H9 (cell line): ENCODE measurements around the gene ZNF236. TPM values are rescaled to one million over a fixed set of nuclear protein-coding genes. Genes with fewer than 3 reads are reported as not detected.

Source experiments
- DNase-seq: peaks from one replicate; pipeline ENCODE4 v3.0.0-alpha.2; 2017
- H2AFZ ChIP-seq: one replicate; pipeline ENCODE4 v1.6.1; 2013; ENCODE audit warnings: mild to moderate bottlenecking, low read length, control low read depth, moderate library complexity
- H2AK5ac ChIP-seq: 2 replicates; pipeline ENCODE4 v1.6.1; 2013; ENCODE audit warnings: low read length, control low read depth, mixed read lengths; ENCODE audit not compliant: insufficient read length
- H2BK120ac ChIP-seq: one replicate; pipeline ENCODE4 v1.6.1; 2013; ENCODE audit warnings: low read depth, mild to moderate bottlenecking, low read length, control low read depth, inconsistent platforms; ENCODE audit not compliant: poor library complexity, severe bottlenecking
- H2BK12ac ChIP-seq: 2 replicates; pipeline ENCODE4 v1.6.1; 2013; ENCODE audit warnings: low read length, control low read depth, mixed read lengths, low read depth; ENCODE audit not compliant: insufficient read length
- H2BK15ac ChIP-seq: 2 replicates; pipeline ENCODE4 v1.6.1; 2013; ENCODE audit warnings: low read depth, low read length, control low read depth
- H2BK20ac ChIP-seq: one replicate; pipeline ENCODE4 v1.6.1; 2013; ENCODE audit warnings: low read depth, mild to moderate bottlenecking, low read length, control low read depth, inconsistent platforms; ENCODE audit not compliant: poor library complexity, severe bottlenecking
- H2BK5ac ChIP-seq: 2 replicates; pipeline ENCODE4 v1.6.1; 2013; ENCODE audit warnings: low read length, control low read depth, mixed read lengths; ENCODE audit not compliant: insufficient read length
- H3K14ac ChIP-seq: 2 replicates; pipeline ENCODE4 v1.6.1; 2013; ENCODE audit warnings: low read length, control low read depth; ENCODE audit not compliant: insufficient read depth
- H3K18ac ChIP-seq: 2 replicates; pipeline ENCODE4 v1.6.1; 2013; ENCODE audit warnings: low read depth, mild to moderate bottlenecking, mixed read lengths, low read length, control low read depth; ENCODE audit not compliant: insufficient read length
- H3K23ac ChIP-seq: 2 replicates; pipeline ENCODE4 v1.6.1; 2013; ENCODE audit warnings: low read length, control low read depth, mixed read lengths, low read depth; ENCODE audit not compliant: insufficient read length
- H3K23me2 ChIP-seq: 2 replicates; pipeline ENCODE4 v1.6.1; 2013; ENCODE audit warnings: low read depth, mild to moderate bottlenecking, mixed read lengths, low read length, control low read depth; ENCODE audit not compliant: insufficient read length, poor library complexity, severe bottlenecking
- H3K27ac ChIP-seq: 2 replicates; pipeline ENCODE4 v1.5.1; 2013; ENCODE audit warnings: low read length, control low read depth, mixed read lengths, low read depth; ENCODE audit not compliant: insufficient read length
- H3K27me3 ChIP-seq: 2 replicates; pipeline ENCODE4 v1.6.1; 2013; ENCODE audit warnings: low read length, control low read depth, inconsistent platforms; ENCODE audit not compliant: insufficient read depth
- H3K4ac ChIP-seq: 2 replicates; pipeline ENCODE4 v1.6.1; 2013; ENCODE audit warnings: low read depth, mild to moderate bottlenecking, control low read depth, inconsistent platforms, low read length, moderate library complexity
- H3K4me1 ChIP-seq: 2 replicates; pipeline ENCODE4 v1.6.1; 2013; ENCODE audit warnings: low read length, control low read depth, inconsistent platforms; ENCODE audit not compliant: insufficient read depth
- H3K4me2 ChIP-seq: 2 replicates; pipeline ENCODE4 v1.6.1; 2013; ENCODE audit warnings: low read length, control low read depth, mixed read lengths; ENCODE audit not compliant: insufficient read length, insufficient read depth
- H3K56ac ChIP-seq: 2 replicates; pipeline ENCODE4 v1.6.1; 2013; ENCODE audit warnings: low read depth, mild to moderate bottlenecking, mixed read lengths, low read length, control low read depth; ENCODE audit not compliant: insufficient read length
- H3K79me1 ChIP-seq: 2 replicates; pipeline ENCODE4 v1.6.1; 2013; ENCODE audit warnings: low read depth, mild to moderate bottlenecking, moderate library complexity, low read length, control low read depth, inconsistent platforms; ENCODE audit not compliant: insufficient read depth, poor library complexity, severe bottlenecking
- H3K79me2 ChIP-seq: 2 replicates; pipeline ENCODE4 v1.6.1; 2013; ENCODE audit warnings: low read length, control low read depth, inconsistent platforms; ENCODE audit not compliant: insufficient read depth
- H3K9ac ChIP-seq: 2 replicates; pipeline ENCODE4 v1.6.1; 2013; ENCODE audit warnings: low read length, control low read depth, mixed read lengths; ENCODE audit not compliant: insufficient read length; ENCODE audit errors: extremely low read depth
- H3K9me3 ChIP-seq: one replicate; pipeline ENCODE4 v1.6.1; 2013; ENCODE audit warnings: low read depth, low read length, inconsistent platforms; ENCODE audit not compliant: control insufficient read depth
- H3T11ph ChIP-seq: one replicate; pipeline ENCODE4 v1.6.1; 2013; ENCODE audit warnings: mild to moderate bottlenecking, low read length, control low read depth, inconsistent platforms
- H4K20me1 ChIP-seq: one replicate; pipeline ENCODE4 v1.6.1; 2013; ENCODE audit not compliant: control insufficient read depth, insufficient read length, insufficient read depth
- H4K5ac ChIP-seq: 2 replicates; pipeline ENCODE4 v1.6.1; 2013; ENCODE audit warnings: low read depth, mild to moderate bottlenecking, mixed read lengths, low read length, control low read depth; ENCODE audit not compliant: insufficient read length
- H4K8ac ChIP-seq: replicated peaks from 2 replicates; pipeline ENCODE4 v1.6.1; 2013; ENCODE audit warnings: low read length, control low read depth, mixed read lengths, low read depth; ENCODE audit not compliant: insufficient read length
- H4K91ac ChIP-seq: 2 replicates; pipeline ENCODE4 v1.6.1; 2013; ENCODE audit warnings: low read depth, mild to moderate bottlenecking, moderate library complexity, mixed read lengths, low read length, control low read depth; ENCODE audit not compliant: insufficient read length
- H3K27ac Mint-ChIP-seq, 3 experiments: 2 replicates in 2 of 3; 3 replicates in 1 of 3; pipeline ENCODE4 v1.8.0; 2020 to 2021; ENCODE audit warnings: mixed read lengths in 3 of 3, mild to moderate bottlenecking in 1 of 3, moderate library complexity in 1 of 3
- H3K27me3 Mint-ChIP-seq: 2 replicates; pipeline ENCODE4 v1.8.0; 2021; ENCODE audit warnings: low read depth, mild to moderate bottlenecking, moderate library complexity, mixed read lengths
- H3K36me3 Mint-ChIP-seq, 3 experiments: 2 replicates in 2 of 3; 3 replicates in 1 of 3; pipeline ENCODE4 v1.8.0; 2020 to 2021; ENCODE audit warnings: low read depth in 3 of 3, mixed read lengths in 3 of 3; ENCODE audit not compliant: insufficient read depth in 1 of 3
- H3K4me1 Mint-ChIP-seq, 2 experiments: 2 replicates each; pipeline ENCODE4 v1.8.0; 2020; ENCODE audit warnings: mixed read lengths in 2 of 2
- H3K4me3 Mint-ChIP-seq, 2 experiments: 2 replicates in 1 of 2; 3 replicates in 1 of 2; pipeline ENCODE4 v1.8.0; 2020 to 2021; ENCODE audit warnings: mild to moderate bottlenecking in 2 of 2, mixed read lengths in 2 of 2, moderate library complexity in 1 of 2
- H3K9me3 Mint-ChIP-seq, 2 experiments: 2 replicates in 1 of 2; 3 replicates in 1 of 2; pipeline ENCODE4 v1.8.0; 2020; ENCODE audit warnings: mild to moderate bottlenecking in 2 of 2, mixed read lengths in 2 of 2, moderate library complexity in 1 of 2
- CTCF ChIP-seq: fragments of 200-600 bp; sonication (generic); conservative IDR thresholded peaks from 3 replicates; pipeline ENCODE4 v1.8.0; 2021; ENCODE audit warnings: antibody characterized with exemption, mild to moderate bottlenecking
- WGBS: extraction: QIAGEN DNeasy Blood & Tissue Kit; methylation state at CpG from one replicate; pipeline ENCODE4 v1.1.7; 2013; ENCODE audit warnings: missing lambda C conversion rate, low lambda C conversion rate, mixed read lengths; ENCODE audit not compliant: insufficient read length; ENCODE audit errors: extremely low coverage; 5-methylcytosine and 5-hydroxymethylcytosine counted together
- total RNA-seq: library from RNA; stranded (reverse); gene quantifications from 2 replicates; pipeline ENCODE4 v1.2.1, GENCODE V29; 2021

The ZNF236 gene
- total RNA-seq, 1 experiment from 2014 or later: 16.0 TPM

DNA sequence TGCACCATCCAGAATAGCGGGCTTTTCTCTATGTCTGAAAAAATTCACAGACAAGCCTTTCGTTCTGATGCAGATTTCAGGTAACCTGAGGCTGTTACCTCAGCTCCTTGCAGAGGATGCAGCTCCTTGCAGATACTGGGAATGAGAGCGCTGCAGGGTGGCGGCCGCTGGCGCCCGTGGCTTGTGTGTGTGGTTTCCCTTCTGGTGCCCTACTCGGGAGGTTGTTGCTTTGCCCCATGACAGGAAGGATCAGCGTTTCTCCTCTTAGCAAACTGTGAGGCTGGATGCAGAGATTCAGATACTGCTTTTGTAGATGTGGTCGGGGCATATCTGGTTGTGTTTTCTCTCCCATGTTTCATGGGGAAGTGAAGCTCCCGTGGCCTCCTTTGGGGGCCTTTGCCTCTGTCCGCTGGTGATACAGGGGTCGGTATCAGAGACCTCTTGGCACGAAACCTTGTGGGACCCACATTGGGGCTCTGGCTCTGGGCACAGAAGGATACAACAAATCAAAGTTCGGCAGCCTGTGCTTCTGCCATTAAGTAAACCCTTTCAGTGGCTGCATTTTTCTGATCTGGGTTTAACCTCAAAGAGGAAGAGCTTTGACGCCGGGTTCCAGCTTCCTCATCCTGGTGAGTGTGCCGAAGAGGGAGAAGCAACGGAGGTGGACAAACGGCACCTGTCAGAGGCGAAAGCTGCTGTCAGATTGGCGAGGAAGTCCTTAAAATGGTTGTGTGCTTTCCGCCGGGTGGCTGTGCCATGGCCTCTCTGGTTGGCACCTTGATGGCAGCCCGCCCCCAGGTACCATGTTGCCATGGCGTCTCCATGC is 182.4 kb downstream of the ZNF236 start:
- no peaks in the 10 kb centered on the region for H3K79me1 ChIP-seq
- H3K27me3 ChIP-seq: no peaks in the 10 kb centered on the region
- H3K23ac ChIP-seq: no peak overlapping the region
- no peaks in the 10 kb centered on the region for H3K79me2 ChIP-seq
- no peak overlapping the region for H2BK20ac ChIP-seq
- no peak overlapping the region for H4K8ac ChIP-seq
- H3K14ac ChIP-seq: no peak overlapping the region
- no peak overlapping the region for H4K91ac ChIP-seq
- H2BK5ac ChIP-seq: no peak overlapping the region
- H2AK5ac ChIP-seq: no peak overlapping the region
- H2AFZ ChIP-seq: no peak overlapping the region
- no peak overlapping the region for H3K4me3 Mint-ChIP-seq
- no peak for TF ChIP-seq CTCF
- H3K4me1 Mint-ChIP-seq: peaks cover 18 to 21% of the 10 kb centered on the region in 2 experiments
- H3K27me3 Mint-ChIP-seq: no peaks in the 10 kb centered on the region; the same call in none of the 2 replicates
- H3K9me3 Mint-ChIP-seq: no peaks in the 10 kb centered on the region
- no peak overlapping the region for H3T11ph ChIP-seq
- no peaks in the 10 kb centered on the region for H3K23me2 ChIP-seq
- DNase-seq: peak; percentile 26
- WGBS: no CpG with 5 or more reads among the region's 26 CpGs
- H2BK120ac ChIP-seq: no peak overlapping the region
- peaks cover 5% of the 10 kb centered on the region; the same call in 1 of the 2 replicates for H3K4me1 ChIP-seq
- H3K18ac ChIP-seq: no peak overlapping the region
- H3K36me3 Mint-ChIP-seq: no peaks in the 10 kb centered on the region
- H3K4me2 ChIP-seq: no peak overlapping the region
- H4K5ac ChIP-seq: no peak overlapping the region
- H3K9me3 ChIP-seq: no peaks in the 10 kb centered on the region
- no peak overlapping the region for H3K56ac ChIP-seq
- H3K27ac ChIP-seq: no peak overlapping the region
- no peaks in the 10 kb centered on the region for H4K20me1 ChIP-seq
- H3K9ac ChIP-seq: no peak overlapping the region
- no peak overlapping the region for H3K27ac Mint-ChIP-seq
- H2BK12ac ChIP-seq: no peak overlapping the region
- no peak overlapping the region for H3K4ac ChIP-seq
- no peak overlapping the region for H2BK15ac ChIP-seq
